ENCODE results near the gene MSTN.
"Not testable (repeated sequence)": the region's sequence is repeated elsewhere in the genome, so short reads cannot be mapped to it uniquely, and the experiment has no call there.

MSTN gene

DNA sequence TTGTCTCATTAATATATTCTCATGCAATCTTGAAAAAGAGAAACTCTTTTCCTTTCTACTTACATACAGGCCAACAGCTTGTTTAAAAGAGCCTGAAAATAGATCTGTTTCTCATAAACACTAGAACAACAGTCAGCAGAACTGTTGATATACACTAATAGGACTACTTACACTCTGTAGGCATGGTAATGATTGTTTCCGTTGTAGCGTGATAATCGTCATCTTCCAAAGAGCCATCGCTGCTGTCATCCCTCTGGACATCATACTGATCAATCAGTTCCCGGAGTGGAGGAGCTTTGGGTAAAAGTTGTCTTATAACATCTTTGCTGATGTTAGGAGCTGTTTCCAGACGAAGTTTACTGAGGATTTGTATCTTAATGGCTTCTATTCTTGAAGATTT, 476 bp downstream of the MSTN start:
- DNase-seq = no peak

DNA sequence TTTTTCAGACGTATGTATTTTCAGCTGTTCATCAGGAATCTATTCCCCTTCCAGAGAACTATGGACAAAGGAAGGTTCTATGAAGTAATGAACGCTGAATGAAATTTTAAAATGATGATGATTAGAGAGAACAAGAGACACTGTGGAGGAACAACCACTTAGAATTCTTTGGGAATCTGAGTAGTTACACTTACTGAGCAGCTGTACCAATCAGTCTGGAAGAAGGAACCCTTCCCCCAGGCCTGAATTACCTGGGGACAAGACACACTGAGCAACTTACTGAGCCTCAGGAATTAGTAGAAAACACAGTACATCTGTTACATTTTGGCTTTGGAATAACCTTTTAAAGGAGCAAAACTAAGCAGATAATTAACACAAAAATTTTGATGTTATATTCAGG, 1.9 kb downstream of the MSTN start:
- no peak for DNase-seq

DNA sequence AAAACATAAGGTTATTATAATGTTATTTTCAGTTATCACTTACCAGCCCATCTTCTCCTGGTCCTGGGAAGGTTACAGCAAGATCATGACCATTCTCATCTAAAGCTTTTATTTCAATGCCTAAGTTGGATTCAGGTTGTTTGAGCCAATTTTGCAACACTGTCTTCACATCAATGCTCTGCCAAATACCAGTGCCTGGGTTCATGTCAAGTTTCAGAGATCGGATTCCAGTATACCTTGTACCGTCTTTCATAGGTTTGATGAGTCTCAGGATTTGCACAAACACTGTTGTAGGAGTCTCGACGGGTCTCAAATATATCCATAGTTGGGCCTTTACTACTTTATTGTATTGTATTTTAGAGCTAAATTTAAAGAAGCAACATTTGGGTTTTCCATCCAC, 2.5 kb downstream of the MSTN start:
- DNase-seq = no peak

DNA sequence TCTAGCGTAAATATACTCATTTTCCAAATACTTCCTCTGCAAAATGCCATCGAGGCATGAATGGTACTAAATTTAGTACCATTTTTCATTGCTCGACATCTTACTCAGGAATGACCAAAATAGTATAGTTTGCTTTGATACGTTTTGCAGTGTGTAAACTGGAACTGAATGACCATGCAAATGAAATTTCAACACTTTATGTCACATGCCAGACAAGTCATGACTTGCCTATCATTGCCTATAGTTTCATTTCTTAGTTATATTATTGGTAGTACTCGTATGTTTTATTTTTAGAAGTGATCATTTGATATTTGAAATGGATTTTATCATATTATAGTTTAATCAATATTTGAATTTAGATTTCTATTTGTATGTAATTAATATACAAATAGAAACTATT, 9.1 kb downstream of the MSTN start:
- no peak for DNase-seq

DNA sequence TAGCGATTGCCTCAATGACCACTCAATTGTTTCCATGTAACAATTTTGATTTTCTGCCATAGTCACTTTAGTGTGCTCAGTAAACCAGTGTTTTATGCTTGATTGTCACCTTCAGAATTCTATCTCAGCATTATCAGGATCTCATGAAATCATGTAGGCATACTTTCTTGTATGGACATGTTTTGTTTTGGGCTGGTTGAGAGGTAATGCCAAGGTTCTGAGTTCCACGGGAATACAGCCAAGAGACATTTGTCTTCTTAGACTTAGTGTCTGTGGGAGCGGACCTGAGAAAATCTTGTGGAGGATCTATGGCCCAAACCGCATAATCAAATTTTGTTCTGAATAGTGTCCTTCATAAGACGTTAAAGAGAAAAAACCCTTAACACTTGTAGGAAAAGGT, 10.2 kb downstream of the MSTN start:
- DNase-seq = no peak

DNA sequence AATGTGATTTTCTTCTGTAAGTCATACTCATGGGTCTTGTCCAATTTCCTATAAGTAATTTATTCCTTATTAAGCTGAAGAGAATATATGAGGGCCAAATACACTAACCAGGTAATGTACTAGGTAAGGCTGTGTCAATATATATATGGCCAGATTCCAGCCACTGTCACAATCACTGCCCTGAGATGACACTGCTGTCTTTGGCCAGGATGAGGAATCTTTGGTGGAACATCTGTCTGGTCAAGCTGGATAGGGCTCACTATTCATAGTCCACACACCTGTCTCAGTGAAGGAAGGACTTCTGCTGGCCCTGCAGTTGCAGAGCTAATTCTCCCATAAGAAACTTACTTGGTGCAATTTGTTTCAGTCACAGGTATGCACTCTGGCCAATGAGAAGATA, 11.3 kb downstream of the MSTN start:
- no peak for DNase-seq

DNA sequence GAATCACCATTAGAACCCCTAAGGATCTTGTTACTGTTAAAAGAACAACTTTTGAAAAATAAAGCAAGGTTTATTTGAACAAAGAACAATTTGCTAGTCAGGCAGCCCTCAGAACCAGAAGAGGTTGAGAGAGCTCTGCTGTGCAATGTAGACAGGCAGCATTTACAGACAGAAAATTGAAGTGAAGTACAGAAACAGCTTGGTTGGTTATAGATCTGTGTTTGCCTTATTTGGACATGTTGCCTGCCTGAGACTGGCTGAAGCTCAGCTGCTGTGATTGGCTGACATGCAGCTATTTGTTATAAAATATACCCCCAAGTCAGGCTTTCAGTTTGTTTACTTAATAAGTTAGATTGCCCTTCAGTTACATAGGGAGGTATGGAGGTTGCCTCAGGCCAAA, 12.5 kb downstream of the MSTN start:
- DNase-seq = no peak

DNA sequence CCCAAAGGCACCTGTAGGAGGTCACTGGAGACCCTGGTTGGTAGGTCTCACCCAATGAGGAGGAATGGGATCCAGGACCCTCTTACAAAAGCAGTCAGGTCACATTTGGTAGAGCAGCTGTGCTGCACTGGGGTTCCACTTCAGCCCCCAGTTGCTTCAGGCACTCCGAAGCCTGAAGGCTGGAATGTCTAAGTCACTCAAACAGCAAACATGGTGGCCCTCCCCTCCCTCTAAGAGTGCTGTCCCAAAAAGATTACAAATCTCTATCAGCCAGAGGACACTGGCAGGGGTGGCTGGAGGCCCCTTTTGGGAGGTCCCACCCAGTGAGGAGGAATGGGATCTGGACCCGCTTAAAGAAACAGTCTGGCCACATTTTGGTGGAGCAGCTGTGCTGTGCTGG, 17.7 kb downstream of the MSTN start:
- DNase-seq = no peak

DNA sequence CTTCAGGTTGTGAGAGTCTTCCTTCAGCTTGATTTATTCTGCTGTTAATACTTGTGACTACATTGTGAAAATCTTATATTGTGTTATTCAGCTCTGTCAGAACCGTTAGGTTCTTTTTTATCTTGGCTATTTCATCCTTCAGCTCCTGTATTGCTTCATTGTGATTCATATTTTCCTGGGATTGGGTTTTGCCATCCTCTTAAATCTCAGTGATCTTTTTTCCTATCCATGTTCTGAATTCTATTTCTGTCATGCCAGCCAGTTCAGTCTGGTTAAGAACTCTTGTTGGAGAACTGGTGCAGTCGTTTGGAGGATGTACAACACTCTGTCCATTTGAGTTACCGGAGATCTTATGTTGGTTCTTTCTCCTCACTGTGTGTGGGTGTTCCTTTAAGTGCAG, 19.1 kb downstream of the MSTN start:
- no peak for DNase-seq

DNA sequence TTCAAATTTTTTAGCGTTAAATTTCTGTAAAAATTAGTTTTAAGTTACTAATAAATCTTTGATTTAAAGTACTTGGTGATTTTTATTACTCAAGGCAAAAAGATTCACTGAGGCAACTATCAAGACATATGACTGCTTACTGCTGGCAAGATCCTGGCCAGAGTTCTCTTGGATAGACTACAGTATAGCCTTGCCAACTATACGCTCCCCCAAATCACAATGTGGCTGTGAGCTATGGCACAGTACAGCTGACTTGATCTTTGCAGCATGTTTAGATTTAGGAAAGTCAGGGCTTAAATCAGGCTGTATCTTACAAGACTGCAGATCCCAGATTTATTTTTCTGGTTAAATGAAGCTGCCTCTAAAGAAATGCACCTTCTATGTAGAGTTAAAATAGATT, 26.5 kb downstream of the MSTN start:
- DNase-seq = no peak

DNA sequence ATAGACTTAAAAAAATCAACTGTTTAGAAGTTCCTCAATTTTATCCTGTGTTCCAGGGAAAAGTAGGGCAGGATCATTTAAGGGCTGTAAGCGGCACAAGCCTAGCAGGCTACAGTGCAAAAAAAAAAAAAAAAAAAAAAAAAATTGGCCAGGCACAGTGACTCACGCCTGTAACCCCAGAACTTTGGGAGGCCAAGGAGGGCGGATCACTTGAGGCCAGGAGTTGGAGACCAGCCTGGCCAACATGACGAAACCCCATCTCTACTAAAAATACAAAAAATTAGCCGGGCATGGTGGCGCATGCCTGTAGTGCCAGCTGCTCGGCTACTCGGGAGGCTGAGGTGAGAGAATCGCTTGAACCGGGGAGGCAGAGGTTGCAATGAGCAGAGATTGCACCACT, 28.1 kb downstream of the MSTN start:
- DNase-seq = not testable (repeated sequence)

DNA sequence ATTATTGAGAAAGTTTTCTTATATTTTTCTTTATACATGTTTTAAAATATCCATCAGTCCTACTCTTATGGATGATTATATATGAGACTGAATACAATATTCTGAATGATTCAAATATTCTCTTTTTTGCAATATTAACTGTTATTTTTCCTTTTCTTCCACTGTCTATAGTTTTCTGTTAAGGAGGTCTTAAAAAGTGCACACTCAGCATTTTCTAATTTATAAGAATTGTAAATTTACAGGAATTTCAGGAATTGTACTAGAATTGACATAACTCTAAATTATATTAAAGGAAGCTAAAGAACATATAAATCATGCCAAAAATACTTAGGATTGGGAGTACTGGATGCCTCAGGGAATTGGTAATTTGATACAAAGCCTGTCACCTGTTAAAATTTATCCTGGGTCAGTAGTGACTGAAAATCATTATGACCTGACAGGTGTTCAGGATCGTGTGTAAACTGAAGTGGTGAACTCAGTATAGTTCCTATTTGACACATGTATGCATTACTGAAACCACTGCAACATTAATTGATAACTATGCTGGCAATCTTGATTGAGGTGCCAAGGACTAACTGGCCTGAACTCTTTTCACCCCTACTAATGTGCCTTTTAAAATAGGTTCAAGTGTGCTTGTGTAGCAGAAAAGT, 30.4 kb downstream of the MSTN start:
- peak; percentile 68 for DNase-seq

DNA sequence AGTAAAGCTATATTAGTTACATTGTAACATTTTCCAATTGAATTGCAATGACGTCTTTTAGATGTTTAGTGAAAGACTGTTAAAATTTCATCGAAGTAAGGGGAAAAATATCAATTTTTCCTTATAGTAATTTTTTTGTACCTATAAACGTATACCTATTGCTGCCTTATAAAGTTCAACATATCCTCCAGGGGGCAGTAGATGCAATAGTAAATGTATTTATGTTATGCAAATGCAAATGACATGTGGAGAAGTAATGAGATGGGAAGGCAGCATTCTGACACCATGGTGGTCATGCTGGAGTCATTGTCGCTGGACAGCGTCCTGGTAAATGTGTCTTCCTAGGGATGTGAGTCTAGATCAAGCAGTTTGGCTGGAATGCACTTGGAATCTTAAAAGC, 38.7 kb downstream of the MSTN start:
- DNase-seq = peak; percentile 32

DNA sequence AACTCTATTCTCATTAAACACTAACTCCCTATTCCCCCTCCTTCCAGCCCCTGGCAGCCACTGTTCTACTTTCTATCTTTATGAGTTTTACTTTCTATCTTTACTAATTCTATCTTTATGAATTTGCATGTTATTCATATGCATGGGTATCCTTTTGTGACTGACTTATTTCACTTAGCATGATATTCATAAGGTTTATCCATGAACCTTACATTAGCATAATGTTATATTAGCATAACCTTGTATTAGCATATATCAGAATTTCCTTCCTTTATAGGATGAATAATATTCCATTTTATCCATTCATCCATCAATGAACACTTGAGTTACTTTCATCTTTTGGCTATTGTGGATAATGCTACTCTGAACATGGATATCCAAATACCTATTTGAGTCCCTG, 41.8 kb downstream of the MSTN start:
- no peak for DNase-seq

DNA sequence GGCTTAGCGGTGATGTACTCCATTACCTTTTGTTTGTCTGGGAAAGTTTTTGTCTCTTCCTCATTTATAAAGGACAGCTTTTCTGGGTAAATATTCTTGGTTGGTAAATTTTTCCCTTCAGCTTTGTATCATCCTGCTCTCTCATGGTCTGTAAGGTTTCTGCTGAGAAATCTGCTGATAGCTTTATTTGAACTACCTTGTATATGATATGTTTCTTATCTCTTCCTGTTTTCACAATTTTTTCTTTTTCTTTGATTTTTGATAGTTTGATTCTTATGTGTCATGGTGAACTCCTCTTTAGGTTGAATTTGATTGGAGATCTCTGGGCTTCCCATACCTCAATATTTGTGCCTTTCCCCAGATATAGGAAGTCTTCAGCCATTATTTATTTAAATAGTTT, 44.7 kb downstream of the MSTN start:
- DNase-seq = no peak

DNA sequence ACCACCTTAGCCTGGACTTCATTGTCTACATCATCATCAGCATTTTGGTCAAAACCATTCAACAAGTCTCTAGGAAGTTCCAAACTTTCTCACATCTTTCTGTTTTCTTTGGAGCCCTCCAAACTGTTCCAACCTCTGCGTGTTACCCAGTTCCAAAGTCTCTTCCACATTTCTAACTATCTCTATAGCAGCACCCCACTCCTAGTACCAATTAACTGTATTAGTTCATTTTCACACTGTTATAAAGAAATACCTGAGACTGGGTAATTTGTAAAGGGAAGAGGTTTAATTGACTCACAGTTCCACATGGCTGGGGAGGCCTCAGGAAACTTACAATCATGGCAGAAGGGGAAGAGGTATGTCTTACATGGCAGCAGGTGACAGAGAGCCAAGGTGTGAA, 46.6 kb downstream of the MSTN start:
- DNase-seq = not testable (repeated sequence)
